ENCODE data around the gene GSG1.

Gene GSG1

GRCh38 chr12:13103391-13104033, at the start of gene GSG1:
Gene GSG1 (minus strand): TSS chr12:13103667. CDS start chr12:13103512, 155 bp downstream.
- DNase-seq (ENCODE audit: low read depth in 2 of 2): no peak

GRCh38 chr12:13153180-13153579, 49.7 kb upstream of the GSG1 start:
- no peak for DNase-seq (ENCODE audit: low read depth in 2 of 2)

- no peak for DNase-seq (ENCODE audit: low read depth in 2 of 2)
Observed at GRCh38 chr12:13152756-13153155, 49.3 kb upstream of the GSG1 start.

GRCh38 chr12:13152281-13152680, 48.8 kb upstream of the GSG1 start:
- no peak for DNase-seq (ENCODE audit: low read depth in 2 of 2)

- DNase-seq (ENCODE audit: low read depth in 2 of 2): no peak
Observed at GRCh38 chr12:13149411-13149810, 45.9 kb upstream of the GSG1 start.

GRCh38 chr12:13148485-13148847, 45.0 kb upstream of the GSG1 start:
- DNase-seq (ENCODE audit: low read depth in 2 of 2): no peak

GRCh38 chr12:13147688-13148484, 44.4 kb upstream of the GSG1 start:
- DNase-seq (ENCODE audit: low read depth in 2 of 2): no peak

- DNase-seq (ENCODE audit: low read depth in 2 of 2): no peak
Observed at GRCh38 chr12:13146336-13146938, 43.0 kb upstream of the GSG1 start.

GRCh38 chr12:13144266-13144828, 40.9 kb upstream of the GSG1 start:
- no peak for DNase-seq (ENCODE audit: low read depth in 2 of 2)

GRCh38 chr12:13142747-13143146, 39.3 kb upstream of the GSG1 start:
- DNase-seq (ENCODE audit: low read depth in 2 of 2): no peak

GRCh38 chr12:13141686-13142085, 38.2 kb upstream of the GSG1 start:
- DNase-seq (ENCODE audit: low read depth in 2 of 2): no peak

- no peak for DNase-seq (ENCODE audit: low read depth in 2 of 2)
Observed at GRCh38 chr12:13135371-13136178, 32.1 kb upstream of the GSG1 start.

- DNase-seq (ENCODE audit: low read depth in 2 of 2): no peak
Observed at GRCh38 chr12:13133886-13134285, 30.4 kb upstream of the GSG1 start.

GRCh38 chr12:13130981-13131380, 27.5 kb upstream of the GSG1 start:
- no peak for DNase-seq (ENCODE audit: low read depth in 2 of 2)

- DNase-seq (ENCODE audit: low read depth in 2 of 2): no peak
Observed at GRCh38 chr12:13128291-13128965, 25.0 kb upstream of the GSG1 start.

- DNase-seq (ENCODE audit: low read depth in 2 of 2): no peak
Observed at GRCh38 chr12:13127444-13127843, 24.0 kb upstream of the GSG1 start.

GRCh38 chr12:13126494-13126893, 23.0 kb upstream of the GSG1 start:
- DNase-seq (ENCODE audit: low read depth in 2 of 2): no peak

GRCh38 chr12:13125996-13126395, 22.5 kb upstream of the GSG1 start:
- DNase-seq (ENCODE audit: low read depth in 2 of 2): no peak

- DNase-seq (ENCODE audit: low read depth in 2 of 2): no peak
Observed at GRCh38 chr12:13124656-13125505, 21.4 kb upstream of the GSG1 start.

GRCh38 chr12:13121568-13121967, 18.1 kb upstream of the GSG1 start:
- no peak for DNase-seq (ENCODE audit: low read depth in 2 of 2)

Measured in stimulated activated CD4-positive, alpha-beta T cell treated with anti-CD3 and anti-CD28 coated beads, Interleukin-1b, Interleukin-23, amount 100 ng/mL, for 1 hour (primary cell).